Neutrophil (primary cell): ENCODE measurements around the gene SMPDL3A.

Experiments
- H3K27ac ChIP-seq: fragments of 200-600 bp; sonication (generic); 2 replicates; pipeline ENCODE4 v1.5.1; 2016; ENCODE audit warnings: mild to moderate bottlenecking, moderate library complexity
- H3K27me3 ChIP-seq: fragments of 200-600 bp; sonication (generic); 2 replicates; pipeline ENCODE4 v1.6.0; 2016; ENCODE audit warnings: mild to moderate bottlenecking
- H3K36me3 ChIP-seq: fragments of 200-600 bp; sonication (generic); 2 replicates; pipeline ENCODE4 v1.5.1; 2017
- H3K4me1 ChIP-seq, 2 experiments: fragments of 200-600 bp in 1 of 2; sonication (generic) in 1 of 2; 1 replicate in 1 of 2; 2 replicates in 1 of 2; pipeline versions ENCODE4 v1.5.1 to v1.6.1; 2013 to 2016; ENCODE audit warnings: low read depth in 1 of 2, low read length in 1 of 2, mild to moderate bottlenecking in 1 of 2, moderate library complexity in 1 of 2; ENCODE audit not compliant: control insufficient read depth in 1 of 2, insufficient read depth in 1 of 2
- H3K4me3 ChIP-seq, 2 experiments: fragments of 200-600 bp in 1 of 2; sonication (generic) in 1 of 2; 1 replicate in 1 of 2; 2 replicates in 1 of 2; pipeline ENCODE4 v1.5.1; 2013 to 2016; ENCODE audit warnings: low read depth in 1 of 2, low read length in 1 of 2, mild to moderate bottlenecking in 1 of 2, moderate library complexity in 1 of 2
- H3K9me3 ChIP-seq: fragments of 200-600 bp; sonication (generic); 2 replicates; pipeline ENCODE4 v1.5.1; 2016
- CTCF ChIP-seq: fragments of 200-600 bp; sonication (generic); IDR thresholded peaks from 2 replicates; pipeline ENCODE4 v1.5.1; 2016; ENCODE audit warnings: antibody characterized with exemption

The SMPDL3A gene

DNA sequence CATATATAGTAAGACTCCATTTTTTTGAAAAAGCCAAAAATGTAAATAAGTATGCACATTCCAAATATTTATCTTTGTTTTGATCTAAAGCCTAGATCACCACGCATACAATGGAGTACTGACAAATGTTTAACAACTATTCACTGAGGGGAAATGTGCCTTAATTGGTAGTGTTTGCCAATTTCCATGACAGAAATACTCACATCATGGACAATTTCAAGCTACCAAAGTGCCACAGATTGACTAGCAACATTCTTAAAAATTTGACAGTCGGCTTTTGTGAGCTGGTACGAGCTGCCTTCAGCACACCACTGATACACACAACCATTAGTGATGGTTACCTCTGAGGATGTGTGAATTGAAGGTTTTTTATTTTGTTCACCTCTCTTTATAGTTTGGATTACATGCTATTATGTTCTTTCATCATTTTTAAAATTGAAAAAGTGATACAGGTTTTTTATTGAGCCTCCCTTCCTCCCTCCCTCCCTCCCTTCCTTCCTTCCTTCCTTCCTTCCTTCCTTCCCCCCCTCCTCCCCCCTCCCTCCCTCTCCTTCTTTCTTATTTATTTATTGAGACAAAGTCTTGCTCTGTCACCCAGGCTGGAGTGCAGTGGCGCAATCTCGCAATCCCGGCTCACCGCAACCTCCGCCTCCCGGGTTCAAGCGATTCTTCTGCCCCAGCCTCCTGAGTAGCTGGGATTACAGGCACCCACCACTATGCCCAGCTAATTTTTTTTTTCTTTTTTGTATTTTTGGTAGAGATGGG, 19.2 kb downstream of the SMPDL3A start:
- H3K27ac ChIP-seq = no peak overlapping the region
- peaks cover 7% of the 10 kb centered on the region for H3K27me3 ChIP-seq
- H3K36me3 ChIP-seq = peaks cover 15% of the 10 kb centered on the region
- H3K9me3 ChIP-seq = no peaks in the 10 kb centered on the region
- TF ChIP-seq CTCF = no peak
- H3K4me3 ChIP-seq = no peak overlapping the region
- H3K4me1 ChIP-seq = no peaks in the 10 kb centered on the region

GRCh38 chr6:122809001-122809400, 19.9 kb downstream of the SMPDL3A start:
- peaks cover 7% of the 10 kb centered on the region for H3K27me3 ChIP-seq
- H3K27ac ChIP-seq = no peak overlapping the region
- H3K4me1 ChIP-seq = no peaks in the 10 kb centered on the region
- no peak for TF ChIP-seq CTCF
- H3K4me3 ChIP-seq = no peak overlapping the region
- no peaks in the 10 kb centered on the region for H3K9me3 ChIP-seq
- H3K36me3 ChIP-seq = peaks cover 15% of the 10 kb centered on the region

DNA sequence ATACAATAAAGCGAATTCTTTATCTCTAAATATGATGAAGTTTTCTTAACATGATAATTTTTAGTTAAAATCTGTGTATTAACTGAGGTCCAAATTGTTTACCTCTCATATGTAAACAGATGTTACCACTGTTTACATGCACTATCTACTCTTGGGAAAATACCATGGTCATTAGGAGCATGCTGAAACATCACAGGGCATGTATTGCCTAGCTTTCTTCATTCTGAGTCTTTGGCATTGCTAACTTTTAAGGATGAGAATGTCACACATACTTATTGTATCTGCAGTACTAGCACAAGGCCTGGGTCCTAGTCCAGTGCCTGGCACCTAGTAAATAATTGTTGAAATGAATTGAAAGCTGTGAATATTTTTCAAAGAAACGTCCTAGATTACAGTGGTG, 20.6 kb downstream of the SMPDL3A start:
- H3K27me3 ChIP-seq = peaks cover 7% of the 10 kb centered on the region
- H3K36me3 ChIP-seq = peaks cover 15% of the 10 kb centered on the region
- H3K9me3 ChIP-seq = no peaks in the 10 kb centered on the region
- H3K4me1 ChIP-seq = no peaks in the 10 kb centered on the region
- TF ChIP-seq CTCF = no peak
- H3K4me3 ChIP-seq = no peak overlapping the region
- H3K27ac ChIP-seq = no peak overlapping the region

DNA sequence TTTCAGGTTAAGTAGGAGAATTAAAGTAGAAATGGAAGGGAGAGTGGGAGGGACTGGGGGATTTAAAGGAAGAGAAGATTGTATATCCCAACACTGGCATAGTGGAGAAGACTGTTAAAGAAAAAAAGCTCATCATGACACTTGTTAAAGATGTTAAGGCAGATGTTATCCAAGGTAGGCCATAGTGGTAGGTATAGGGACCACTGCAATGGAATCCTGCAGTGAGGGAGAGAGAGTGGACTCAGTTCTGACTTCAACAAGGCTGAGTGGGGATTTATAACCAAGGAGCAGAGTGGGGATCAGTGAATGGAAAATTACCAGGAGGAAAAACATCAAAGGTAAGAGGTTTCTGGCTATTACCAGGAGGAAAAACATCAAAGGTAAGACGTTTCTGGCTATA, 21.1 kb downstream of the SMPDL3A start:
- H3K4me3 ChIP-seq = no peak overlapping the region
- H3K27ac ChIP-seq = no peak overlapping the region
- peaks cover 7% of the 10 kb centered on the region for H3K27me3 ChIP-seq
- H3K36me3 ChIP-seq = peaks cover 11% of the 10 kb centered on the region
- TF ChIP-seq CTCF = no peak
- no peaks in the 10 kb centered on the region for H3K9me3 ChIP-seq
- no peaks in the 10 kb centered on the region for H3K4me1 ChIP-seq

- H3K27ac ChIP-seq = no peak overlapping the region
- no peaks in the 10 kb centered on the region for H3K4me1 ChIP-seq
- H3K9me3 ChIP-seq = no peaks in the 10 kb centered on the region
- H3K4me3 ChIP-seq = no peak overlapping the region
- no peaks in the 10 kb centered on the region for H3K36me3 ChIP-seq
- no peak for TF ChIP-seq CTCF
- peaks cover 9% of the 10 kb centered on the region for H3K27me3 ChIP-seq
Measured at GRCh38 chr6:122817358-122817757, 28.3 kb downstream of the SMPDL3A start.
